GM18507 (cell line): ENCODE measurements around the gene NEURL1B.

ENCODE experiments used
- DNase-seq: peaks from one replicate; pipeline ENCODE4 v3.0.0; 2011; ENCODE audit warnings: low read depth; ENCODE audit not compliant: insufficient read length; ENCODE audit errors: extremely low spot score
- FAIRE-seq: peaks from 2 replicates; lab custom pipeline; 2011; peaks lifted over from hg19 to GRCh38; lab: Jason Lieb, UNC

The NEURL1B gene

GRCh38 chr5:172607213-172607793 lies 33.8 kb upstream of the NEURL1B start:
- FAIRE-seq = no peak

GRCh38 chr5:172608773-172609172 lies 32.3 kb upstream of the NEURL1B start:
- DNase-seq (no peak), FAIRE-seq (no peak)

More at GRCh38 chr5:172607213-172607793, 33.8 kb upstream of the NEURL1B start:
- DNase-seq = no peak

- FAIRE-seq (no peak), DNase-seq (no peak)
Measured at GRCh38 chr5:172610643-172611042, 30.4 kb upstream of the NEURL1B start.

GRCh38 chr5:172611913-172612312 lies 29.1 kb upstream of the NEURL1B start:
- FAIRE-seq (no peak), DNase-seq (no peak)

DNA sequence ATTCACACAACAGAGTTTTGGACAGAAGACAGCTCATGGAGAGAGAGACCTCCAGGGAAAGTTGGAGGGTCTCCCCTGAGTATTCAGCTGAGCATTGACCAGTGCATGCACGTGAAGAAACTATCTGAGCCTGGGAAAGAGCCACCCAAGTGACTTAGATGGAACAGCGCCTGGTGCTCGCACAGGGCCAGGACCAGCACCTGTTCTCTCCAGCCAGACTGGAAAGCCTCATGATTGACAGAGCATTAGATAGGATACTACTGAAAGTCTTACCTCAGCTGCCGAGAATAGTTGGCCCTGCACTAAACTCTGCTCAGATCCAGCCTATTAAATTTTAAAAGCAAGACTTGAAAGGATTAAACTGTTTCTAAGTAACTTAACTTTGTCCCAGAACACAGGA lies 28.3 kb upstream of the NEURL1B start:
- DNase-seq (no peak), FAIRE-seq (no peak)

- DNase-seq (no peak), FAIRE-seq (no peak)
Measured at GRCh38 chr5:172616136-172616535, 24.9 kb upstream of the NEURL1B start.

- DNase-seq = no peak
- no peak for FAIRE-seq
Measured at GRCh38 chr5:172616730-172617129, 24.3 kb upstream of the NEURL1B start.

DNA sequence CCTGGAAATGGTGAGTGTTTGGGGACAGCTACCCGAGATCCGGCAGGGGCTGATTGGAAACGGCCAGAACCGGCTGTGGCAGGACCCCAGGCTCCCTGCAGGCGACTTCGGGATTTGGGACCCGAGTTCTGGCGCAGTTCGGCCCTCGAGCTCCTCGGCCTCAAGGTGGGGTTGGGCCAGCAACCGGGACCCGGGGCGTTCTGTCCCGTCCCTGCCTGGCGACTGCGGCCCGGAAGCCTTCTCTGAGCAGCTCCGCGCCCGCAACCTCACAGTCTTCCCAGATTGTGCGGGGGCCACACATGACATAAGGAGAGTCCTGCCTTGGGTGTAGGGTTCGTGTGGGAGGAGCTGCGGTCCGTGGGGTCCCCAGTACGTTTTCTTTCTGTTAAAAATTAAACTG lies 23.2 kb upstream of the NEURL1B start:
- FAIRE-seq = no peak
- DNase-seq = no peak

DNA sequence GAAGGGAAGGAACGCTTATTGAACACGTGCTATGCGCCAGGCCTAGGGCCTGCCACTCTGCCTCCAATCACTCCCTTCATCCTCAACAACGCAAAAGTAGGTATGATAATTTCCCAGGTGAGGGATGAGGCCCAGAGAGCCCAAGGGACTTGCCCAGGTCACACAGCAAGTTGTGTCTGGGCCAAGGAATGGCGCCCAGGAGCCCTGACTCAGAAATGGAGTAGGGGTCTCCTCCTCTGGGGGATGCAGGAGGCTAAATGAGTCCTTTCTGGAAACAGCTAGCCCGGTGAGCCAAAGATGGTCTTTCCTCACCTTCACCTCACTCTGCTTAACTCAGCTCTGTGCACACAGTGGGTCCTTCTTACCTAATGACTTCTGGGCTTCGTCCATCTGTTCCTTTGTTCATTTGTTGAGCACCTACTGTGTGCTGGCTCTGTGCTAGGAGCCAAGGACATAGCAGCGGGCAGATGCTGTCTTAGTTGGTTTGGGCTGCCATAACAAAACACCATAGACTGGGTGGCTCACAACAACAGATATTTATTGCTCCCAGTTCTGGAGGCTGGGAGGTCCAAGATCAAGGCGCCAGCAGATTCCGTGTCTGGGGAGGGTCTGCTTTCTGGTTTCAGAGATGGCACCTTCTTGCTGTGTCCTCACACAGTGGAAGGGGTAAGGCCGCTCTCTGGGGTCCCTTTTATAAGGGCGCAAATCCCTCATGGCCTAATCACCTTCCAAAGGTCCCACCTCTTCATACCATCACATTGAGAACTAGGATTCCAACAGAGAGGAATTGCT lies 22.3 kb upstream of the NEURL1B start:
- FAIRE-seq (no peak), DNase-seq (no peak)

- DNase-seq (no peak), FAIRE-seq (no peak)
Measured at GRCh38 chr5:172620506-172620905, 20.6 kb upstream of the NEURL1B start.

- FAIRE-seq = no peak
Measured at GRCh38 chr5:172622091-172623046, 18.7 kb upstream of the NEURL1B start.

DNA sequence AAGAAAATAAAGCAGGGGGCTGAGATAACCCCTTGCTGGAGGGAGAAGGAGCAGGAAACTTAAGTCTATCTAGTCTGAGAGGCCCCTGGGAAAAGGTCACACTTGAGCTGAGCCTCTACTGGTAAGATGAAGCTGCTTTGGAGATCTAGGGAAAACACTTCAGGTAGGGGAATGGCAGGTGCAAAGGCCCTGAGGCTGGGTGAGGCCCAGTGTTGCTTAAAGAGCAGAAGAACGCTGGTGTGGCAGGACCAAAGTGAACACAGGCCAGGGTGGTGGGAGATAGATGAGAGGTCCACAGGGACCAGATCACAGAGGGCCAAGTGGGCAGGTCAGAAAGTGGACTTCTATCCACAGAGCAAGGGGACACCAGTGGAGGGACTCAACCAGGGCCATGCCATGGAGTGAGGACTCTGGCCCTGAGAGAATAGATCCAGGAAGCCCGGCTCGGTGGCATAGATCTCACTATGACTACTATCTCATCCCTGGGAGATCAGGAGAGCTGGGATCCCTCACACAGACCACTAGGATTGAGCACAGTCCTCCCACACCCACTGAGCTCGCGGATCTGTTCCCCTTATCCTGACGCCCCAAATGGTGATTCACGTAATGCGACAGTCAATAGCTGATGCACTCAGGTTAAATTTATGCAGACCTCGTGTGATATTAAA lies 17.6 kb upstream of the NEURL1B start:
- DNase-seq (no peak), FAIRE-seq (no peak)

More at GRCh38 chr5:172622091-172623046, 18.7 kb upstream of the NEURL1B start:
- no peak for DNase-seq

GRCh38 chr5:172624083-172624995 lies 16.7 kb upstream of the NEURL1B start:
- FAIRE-seq (no peak), DNase-seq (no peak)

DNA sequence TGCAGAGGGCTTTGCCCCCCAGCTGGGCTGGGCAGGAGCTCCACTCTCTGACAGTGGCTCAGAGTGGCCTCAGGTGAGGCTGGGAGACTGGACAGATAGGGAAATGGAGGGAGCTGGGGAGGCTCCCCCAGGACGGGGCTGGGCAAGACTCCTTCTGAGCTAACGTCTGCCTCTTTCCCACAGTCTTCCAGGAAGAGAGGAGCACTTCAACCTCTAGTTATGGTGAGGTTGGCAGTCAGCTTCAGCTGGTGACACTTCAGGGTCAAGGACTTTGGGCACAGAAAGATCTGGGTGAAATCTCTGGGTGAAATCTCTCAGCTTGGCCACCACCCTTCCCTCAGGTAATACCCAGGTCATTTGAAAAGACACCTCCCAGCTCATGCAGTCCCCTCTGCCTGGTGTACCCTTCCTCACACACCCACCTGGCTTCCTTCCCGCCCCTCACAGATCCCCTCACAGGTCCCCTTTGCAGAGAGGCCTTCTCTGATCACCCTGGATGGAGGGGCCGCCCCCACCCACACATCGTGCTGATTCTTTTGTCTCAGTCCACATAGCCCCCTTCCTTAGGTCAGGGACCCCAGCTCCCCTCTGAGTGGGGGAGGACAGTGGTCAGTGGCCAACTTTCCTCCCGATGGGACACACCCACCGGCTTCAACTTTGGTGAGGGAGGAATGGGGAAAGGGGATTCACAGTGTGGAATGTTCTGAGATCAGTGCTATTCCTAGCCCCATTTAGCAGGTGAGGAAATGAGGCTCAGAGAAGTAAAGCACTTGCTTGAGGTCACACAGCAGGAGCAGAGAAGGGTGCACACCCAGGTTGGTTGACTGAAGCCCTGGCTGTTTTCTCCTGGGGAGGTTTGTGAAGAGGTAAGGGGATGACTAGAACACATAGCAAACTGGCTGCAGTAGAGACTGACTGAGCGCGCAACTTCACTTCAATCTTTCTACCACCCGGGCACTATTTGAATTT lies 15.8 kb upstream of the NEURL1B start:
- DNase-seq = no peak
- no peak for FAIRE-seq

DNA sequence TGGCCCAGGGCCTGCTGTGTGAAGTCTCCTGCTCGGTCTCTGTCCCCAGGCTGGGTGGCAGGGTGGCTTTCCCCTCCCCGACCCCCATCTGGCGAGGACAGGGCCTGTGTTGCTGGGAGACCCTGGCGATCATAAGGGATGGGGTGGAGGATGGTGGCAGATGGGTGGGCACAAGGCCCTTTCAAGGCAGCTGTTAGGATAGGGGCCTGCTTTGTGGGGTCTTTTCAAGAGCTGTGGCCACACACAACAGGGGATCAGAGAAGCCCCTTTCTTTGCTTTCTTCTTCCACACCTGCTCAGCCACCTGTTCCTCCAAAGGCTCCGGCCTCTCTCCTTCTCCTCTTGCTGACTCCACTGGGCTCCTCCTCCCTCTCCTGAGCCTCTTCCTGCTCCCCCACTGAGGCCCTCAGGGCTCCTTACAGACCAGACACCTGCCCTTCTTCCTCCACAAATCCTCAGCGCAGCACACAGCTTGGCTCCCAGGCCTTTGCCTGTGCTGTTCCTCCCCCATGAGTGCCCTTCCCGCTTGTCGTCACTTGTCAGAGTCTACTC lies 15.0 kb upstream of the NEURL1B start:
- DNase-seq (no peak), FAIRE-seq (no peak)

DNA sequence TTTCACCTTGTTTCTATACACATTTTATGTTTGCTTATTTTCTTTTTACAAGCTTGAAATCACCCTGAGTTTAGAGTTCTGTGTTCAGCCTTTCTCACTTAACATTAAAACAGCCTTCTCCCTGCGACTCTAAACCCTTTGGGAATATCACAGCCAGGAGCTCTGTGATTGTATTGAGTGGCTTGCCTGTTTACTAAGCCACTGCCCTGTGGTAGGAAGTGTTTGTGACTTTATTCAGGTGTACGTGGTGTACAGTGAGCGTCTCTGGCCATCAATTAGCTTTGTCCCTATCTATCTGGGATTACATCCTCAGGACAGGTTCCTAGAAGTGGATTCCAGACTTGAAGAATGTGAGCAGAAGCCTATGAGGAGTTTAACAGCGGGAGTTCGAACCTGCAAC lies 11.0 kb upstream of the NEURL1B start:
- DNase-seq = no peak
- FAIRE-seq = no peak

- DNase-seq = no peak
- no peak for FAIRE-seq
Measured at GRCh38 chr5:172630482-172630881, 10.6 kb upstream of the NEURL1B start.
